Smooth muscle cell (in vitro differentiated cells): ENCODE measurements around the gene TPD52L1. TPM values are rescaled to one million over a fixed set of nuclear protein-coding genes. Genes with fewer than 3 reads are reported as not detected.

ENCODE experiments used
- DNase-seq: peaks from one replicate; lab custom pipeline; 2025; ENCODE audit not compliant: unreplicated experiment; lab: John Stamatoyannopoulos, UW
- H2AFZ ChIP-seq: fragments of 200-600 bp; sonication (generic); 2 replicates; pipeline ENCODE4 v1.6.0; 2016; ENCODE audit warnings: antibody characterized with exemption, low read depth, mild to moderate bottlenecking
- H3F3A ChIP-seq: fragments of 200-600 bp; sonication (generic); 2 replicates; pipeline ENCODE4 v1.6.0; 2017; ENCODE audit warnings: antibody characterized with exemption, low read depth
- H3K27ac ChIP-seq: fragments of 200-600 bp; sonication (generic); 2 replicates; pipeline ENCODE4 v1.5.1; 2016; ENCODE audit warnings: low read depth, mild to moderate bottlenecking
- H3K27me3 ChIP-seq: fragments of 200-600 bp; sonication (generic); 2 replicates; pipeline ENCODE4 v1.6.1; 2016; ENCODE audit warnings: low read depth, mild to moderate bottlenecking
- H3K36me3 ChIP-seq: fragments of 200-600 bp; sonication (generic); 2 replicates; pipeline ENCODE4 v1.5.1; 2016; ENCODE audit warnings: low read depth
- H3K4me1 ChIP-seq: fragments of 200-600 bp; sonication (generic); 2 replicates; pipeline ENCODE4 v1.5.1; 2016; ENCODE audit warnings: low read depth
- H3K4me2 ChIP-seq: fragments of 200-600 bp; sonication (generic); 2 replicates; pipeline ENCODE4 v1.6.0; 2016; ENCODE audit warnings: mild to moderate bottlenecking
- H3K4me3 ChIP-seq: fragments of 200-600 bp; sonication (generic); 2 replicates; pipeline ENCODE4 v1.5.1; 2016; ENCODE audit warnings: mild to moderate bottlenecking
- H3K79me2 ChIP-seq: fragments of 200-600 bp; sonication (generic); 2 replicates; pipeline ENCODE4 v1.6.0; 2016; ENCODE audit warnings: low read depth, mild to moderate bottlenecking
- H3K9ac ChIP-seq: fragments of 200-600 bp; sonication (generic); 2 replicates; pipeline ENCODE4 v1.6.0; 2016; ENCODE audit warnings: low read depth
- H3K9me3 ChIP-seq: fragments of 200-600 bp; sonication (generic); replicated peaks from 2 replicates; pipeline ENCODE4 v1.5.1; 2016; ENCODE audit warnings: low read depth
- H4K20me1 ChIP-seq: fragments of 200-600 bp; sonication (generic); 2 replicates; pipeline ENCODE4 v1.6.0; 2016; ENCODE audit warnings: low read depth
- CTCF ChIP-seq: fragments of 200-600 bp; sonication (generic); IDR thresholded peaks from 2 replicates; pipeline ENCODE4 v1.5.1; 2017; ENCODE audit warnings: borderline replicate concordance, mild to moderate bottlenecking, antibody characterized with exemption; ENCODE audit not compliant: insufficient read depth, poor library complexity, severe bottlenecking
- WGBS: methylation state at CpG from one replicate; pipeline ENCODE4 v1.1.7; 2016; ENCODE audit warnings: low lambda C conversion rate; 5-methylcytosine and 5-hydroxymethylcytosine counted together
- polyA plus RNA-seq: library from polyadenylated mRNA; unstranded; fragments of >200 nt; fragmentation: Nextera tagmentation; extraction: Ambion mirVana; gene quantifications from 2 replicates; pipeline ENCODE4 v1.2.1, GENCODE V29; 2016
- total RNA-seq: library from RNA; depleted of rRNA; stranded (reverse); fragments of >200 nt; gene quantifications from 2 replicates; pipeline ENCODE4 v1.2.3, GENCODE V29; 2014

TPD52L1 gene
- total and polyA plus RNA-seq, 2 experiments from 2014 or later: 15.3 to 65.8 TPM

DNA sequence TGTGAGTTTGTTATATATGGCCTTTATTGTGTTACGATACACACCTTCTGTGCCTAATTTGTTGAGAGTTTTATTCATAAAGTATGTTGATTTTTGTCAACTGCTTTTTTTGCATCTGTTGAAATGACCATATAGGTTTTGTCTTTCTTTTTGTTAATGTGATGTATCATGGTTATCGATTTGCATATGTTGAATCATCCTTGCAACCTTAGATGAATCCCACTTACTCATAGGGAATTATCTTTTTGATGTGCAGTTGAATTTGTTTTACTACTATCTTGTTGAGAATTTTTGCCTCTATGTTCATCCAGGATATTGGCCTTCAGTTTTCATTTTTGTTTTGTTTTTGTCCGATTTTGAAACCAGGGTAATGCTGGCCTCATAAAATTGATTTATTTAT lies 45.7 kb upstream of the TPD52L1 start:
- peaks cover 27% of the 10 kb centered on the region for H3F3A ChIP-seq
- peak overlapping the region; percentile 39 for H3K27ac ChIP-seq
- no peaks in the 10 kb centered on the region for H3K27me3 ChIP-seq
- no peak for TF ChIP-seq CTCF
- WGBS: 88% methylated on average over 3 of the region's 3 CpGs
- H3K9ac ChIP-seq: no peak overlapping the region
- no peaks in the 10 kb centered on the region for H3K79me2 ChIP-seq
- peaks cover 8% of the 10 kb centered on the region for H3K36me3 ChIP-seq
- H4K20me1 ChIP-seq: no peaks in the 10 kb centered on the region
- H3K4me2 ChIP-seq: no peak overlapping the region
- H2AFZ ChIP-seq: no peak overlapping the region
- H3K9me3 ChIP-seq: peaks cover 18% of the 10 kb centered on the region
- H3K4me1 ChIP-seq: peaks cover 24% of the 10 kb centered on the region
- no peak overlapping the region for H3K4me3 ChIP-seq
- no peak for DNase-seq

DNA sequence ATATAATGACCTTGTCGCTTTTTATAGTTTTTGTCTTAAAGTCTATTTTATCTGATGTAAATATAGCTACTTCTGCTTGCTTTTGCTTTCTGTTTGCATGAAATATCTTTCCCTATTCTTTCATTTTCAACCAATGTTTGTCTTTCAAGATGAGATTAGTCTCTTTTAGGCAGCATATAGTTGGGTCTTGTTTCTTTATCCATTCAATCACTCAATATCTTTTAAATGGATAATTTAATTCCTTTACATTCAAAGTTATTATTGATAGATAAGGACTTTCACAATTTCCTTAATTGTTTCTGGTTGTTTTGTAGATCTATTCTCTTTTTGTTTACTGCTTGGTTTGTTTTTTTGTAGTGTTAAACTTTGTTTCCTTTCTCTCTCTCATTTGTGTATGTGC lies 43.5 kb upstream of the TPD52L1 start:
- Histone ChIP-seq H3K4me2 (no peak overlapping the region), H3F3A (peaks cover 8% of the 10 kb centered on the region), H3K9me3 (peaks cover 18% of the 10 kb centered on the region), H3K9ac (no peak overlapping the region), H4K20me1 (no peaks in the 10 kb centered on the region), H3K27me3 (no peaks in the 10 kb centered on the region), H3K27ac (no peak overlapping the region), H3K4me3 (no peak overlapping the region), H3K79me2 (no peaks in the 10 kb centered on the region), H3K4me1 (peaks cover 3% of the 10 kb centered on the region), H3K36me3 (peaks cover 8% of the 10 kb centered on the region), H2AFZ (no peak overlapping the region)
- 97% methylated on average over 1 of the region's 1 CpG for WGBS
- DNase-seq: no peak
- TF ChIP-seq CTCF: no peak

DNA sequence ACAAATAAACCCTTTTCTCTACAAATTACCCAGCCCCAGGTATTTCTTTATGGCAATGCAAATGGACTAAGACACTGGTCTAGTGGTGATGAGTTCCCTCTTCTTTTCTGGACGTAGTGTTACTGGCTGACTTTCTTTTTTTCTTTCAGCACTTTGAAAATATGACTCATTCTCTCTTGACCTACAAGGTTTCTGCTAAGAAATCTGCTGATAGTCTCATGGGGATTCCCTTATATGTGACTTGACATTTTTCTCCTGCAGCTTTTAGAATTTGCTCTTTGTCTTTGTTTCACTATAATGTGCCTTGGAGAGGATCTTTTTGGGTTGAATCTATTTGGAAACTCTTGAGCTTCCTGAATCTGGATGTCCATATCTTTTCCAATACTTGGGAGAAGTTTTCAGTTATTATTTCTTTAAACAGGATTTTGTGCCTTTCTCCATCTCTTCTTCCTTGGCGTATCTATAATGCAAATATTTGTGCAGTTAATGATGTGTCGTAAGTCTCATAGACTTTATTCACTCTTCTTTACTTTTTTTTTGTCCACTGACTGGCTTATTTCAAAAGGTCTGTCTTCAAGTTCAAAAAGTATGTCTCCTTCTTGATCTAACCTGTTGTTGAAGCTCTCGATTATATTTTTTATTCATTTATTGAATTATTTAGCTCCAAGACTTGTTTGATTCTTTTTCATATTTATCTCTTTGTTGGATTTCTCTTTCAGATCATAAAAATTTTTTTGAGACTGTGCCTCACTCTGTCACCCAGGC lies 42.2 kb upstream of the TPD52L1 start:
- H3K27ac ChIP-seq: no peak overlapping the region
- no peak overlapping the region for H3K4me2 ChIP-seq
- WGBS: 87% methylated on average over 4 of the region's 4 CpGs
- no peaks in the 10 kb centered on the region for H3K4me1 ChIP-seq
- no peak for TF ChIP-seq CTCF
- H3K36me3 ChIP-seq: peaks cover 8% of the 10 kb centered on the region
- no peak overlapping the region for H2AFZ ChIP-seq
- peaks cover 7% of the 10 kb centered on the region for H3F3A ChIP-seq
- no peak overlapping the region for H3K9ac ChIP-seq
- no peak overlapping the region for H3K4me3 ChIP-seq
- H3K27me3 ChIP-seq: no peaks in the 10 kb centered on the region
- H3K79me2 ChIP-seq: no peaks in the 10 kb centered on the region
- H4K20me1 ChIP-seq: no peaks in the 10 kb centered on the region
- no peak for DNase-seq
- H3K9me3 ChIP-seq: peaks cover 18% of the 10 kb centered on the region

DNA sequence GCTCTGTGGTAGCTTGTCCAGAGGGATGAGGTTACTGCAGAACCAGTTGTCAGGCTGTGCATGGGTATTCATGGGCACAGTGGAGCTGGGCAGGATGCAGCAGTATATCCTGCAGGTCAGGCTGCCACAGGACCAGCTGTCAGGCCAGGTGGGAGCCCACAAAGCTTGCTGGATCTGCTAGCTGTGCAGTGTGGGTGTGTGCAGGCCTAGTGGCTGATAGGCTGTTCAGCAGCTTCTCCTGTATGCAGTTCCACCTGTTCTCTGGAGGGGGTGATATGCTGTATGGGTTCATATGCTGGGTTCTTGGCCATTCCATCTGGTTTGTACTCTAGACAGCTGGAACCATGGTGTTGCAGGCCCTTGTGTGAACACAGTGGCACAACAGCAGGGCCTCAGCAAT lies 40.6 kb upstream of the TPD52L1 start:
- TF ChIP-seq CTCF: no peak
- H2AFZ ChIP-seq: no peak overlapping the region
- DNase-seq: no peak
- H3K4me3 ChIP-seq: no peak overlapping the region
- H3K4me1 ChIP-seq: no peaks in the 10 kb centered on the region
- H4K20me1 ChIP-seq: no peaks in the 10 kb centered on the region
- no peaks in the 10 kb centered on the region for H3K27me3 ChIP-seq
- no peak overlapping the region for H3K27ac ChIP-seq
- H3K79me2 ChIP-seq: no peaks in the 10 kb centered on the region
- H3K36me3 ChIP-seq: peaks cover 8% of the 10 kb centered on the region
- no peaks in the 10 kb centered on the region for H3F3A ChIP-seq
- H3K4me2 ChIP-seq: no peak overlapping the region
- H3K9me3 ChIP-seq: peaks cover 18% of the 10 kb centered on the region
- H3K9ac ChIP-seq: no peak overlapping the region
